ENCODE results near the gene DUOX1. TPM values are rescaled to one million over a fixed set of nuclear protein-coding genes. Genes with fewer than 3 reads are reported as not detected.
A peak's percentile ranks its signal among the peaks of the same experiment; 100 is the strongest.

Gene DUOX1
- total RNA-seq, 1 donor from 2014 or later: 12.6 TPM

GRCh38 chr15:45106002-45106790 lies 23.6 kb upstream of the DUOX1 start:
- no peak for DNase-seq

- DNase-seq: no peak
Observed at GRCh38 chr15:45107941-45108630, 21.7 kb upstream of the DUOX1 start.

DNA sequence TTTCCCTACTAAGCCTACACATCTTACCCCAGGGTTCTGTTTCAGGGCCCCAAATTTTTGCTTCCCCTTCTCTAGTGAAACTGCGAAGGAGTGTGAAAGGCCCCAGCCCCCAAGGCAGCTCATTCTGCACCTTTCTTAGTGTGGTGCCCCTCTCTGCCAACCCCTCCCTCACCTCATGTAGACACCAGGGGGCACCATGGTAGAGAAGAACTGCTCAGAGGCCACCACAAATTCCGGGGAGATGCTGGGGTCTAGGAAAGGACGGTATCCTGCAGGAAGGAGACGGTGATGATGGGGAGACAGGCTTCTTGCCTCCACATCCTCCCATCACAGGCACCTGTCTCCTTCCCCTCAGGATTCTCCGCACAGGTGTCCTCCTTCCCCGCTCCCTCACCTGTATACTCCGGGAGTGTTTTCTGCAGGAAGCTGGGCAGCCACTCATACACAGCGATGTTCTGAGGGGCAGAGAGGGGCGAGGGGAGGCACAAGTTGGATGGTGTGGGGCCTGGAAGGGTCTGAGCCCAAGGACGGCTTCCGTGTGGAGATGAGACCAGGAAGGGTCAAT lies 19.5 kb upstream of the DUOX1 start:
- no peak for DNase-seq

- no peak for DNase-seq
Observed at GRCh38 chr15:45111390-45112142, 18.2 kb upstream of the DUOX1 start.

DNA sequence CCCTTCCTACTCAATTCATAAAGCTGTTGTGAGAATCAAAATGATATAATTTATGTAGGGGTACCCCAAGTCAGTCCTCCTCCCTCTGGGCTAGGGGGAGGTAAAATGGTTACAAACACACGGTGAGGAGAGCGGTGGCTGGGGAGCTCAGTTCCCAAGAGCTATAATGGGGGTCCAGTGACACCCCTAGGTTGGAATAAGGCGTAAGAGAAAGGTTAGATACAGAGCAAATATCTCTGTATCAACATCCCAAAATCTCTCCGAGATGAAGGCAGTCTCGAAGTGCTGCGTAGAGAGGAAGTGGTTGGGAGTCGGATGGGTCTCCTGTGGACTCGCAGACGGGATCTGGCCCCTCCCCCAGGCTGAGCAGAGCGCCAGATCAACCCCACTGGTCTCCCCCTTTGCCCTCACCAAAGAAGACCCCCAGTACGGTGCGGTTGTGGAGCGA lies 17.6 kb upstream of the DUOX1 start:
- no peak for DNase-seq

DNA sequence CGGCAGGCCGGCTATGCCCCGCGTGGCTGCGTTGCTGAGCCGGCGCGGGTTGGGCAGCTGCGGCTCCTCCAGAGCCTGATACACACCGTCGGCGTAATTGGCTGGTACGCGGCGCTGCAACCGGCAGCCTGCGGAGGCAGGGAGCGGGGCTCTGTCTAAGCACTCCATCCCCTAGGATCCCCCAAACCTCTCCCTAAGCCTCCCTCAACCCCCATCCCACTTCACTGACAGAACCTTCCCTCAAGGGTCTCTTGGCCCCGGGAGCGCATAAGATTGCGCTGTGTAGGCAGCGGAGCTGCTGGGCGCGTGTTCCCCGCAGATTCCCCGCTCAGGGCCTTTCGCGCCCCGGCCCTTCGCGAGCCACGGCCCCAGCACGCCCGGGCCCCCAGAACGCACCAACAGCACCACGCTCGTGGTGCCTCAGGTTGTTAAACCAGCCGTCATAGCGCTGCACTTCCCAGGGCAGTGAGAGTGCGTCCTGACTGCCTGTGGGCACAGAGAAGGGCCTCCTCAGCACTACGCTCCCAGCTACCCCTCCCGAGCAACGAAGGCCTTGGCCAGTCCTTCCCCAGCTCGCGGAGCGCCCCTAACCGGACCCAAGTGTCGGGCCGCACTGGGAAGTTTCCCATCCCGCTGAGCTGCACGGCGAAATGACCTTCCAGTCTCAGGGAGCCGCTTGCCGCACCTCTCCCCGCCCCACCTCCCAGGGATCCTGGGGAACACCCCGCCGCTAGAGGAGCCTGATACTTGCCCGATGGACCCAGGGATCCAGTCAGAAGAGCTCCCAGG lies 17.0 kb upstream of the DUOX1 start:
- no peak for DNase-seq

GRCh38 chr15:45113380-45113990 lies 16.3 kb upstream of the DUOX1 start:
- DNase-seq: no peak

DNA sequence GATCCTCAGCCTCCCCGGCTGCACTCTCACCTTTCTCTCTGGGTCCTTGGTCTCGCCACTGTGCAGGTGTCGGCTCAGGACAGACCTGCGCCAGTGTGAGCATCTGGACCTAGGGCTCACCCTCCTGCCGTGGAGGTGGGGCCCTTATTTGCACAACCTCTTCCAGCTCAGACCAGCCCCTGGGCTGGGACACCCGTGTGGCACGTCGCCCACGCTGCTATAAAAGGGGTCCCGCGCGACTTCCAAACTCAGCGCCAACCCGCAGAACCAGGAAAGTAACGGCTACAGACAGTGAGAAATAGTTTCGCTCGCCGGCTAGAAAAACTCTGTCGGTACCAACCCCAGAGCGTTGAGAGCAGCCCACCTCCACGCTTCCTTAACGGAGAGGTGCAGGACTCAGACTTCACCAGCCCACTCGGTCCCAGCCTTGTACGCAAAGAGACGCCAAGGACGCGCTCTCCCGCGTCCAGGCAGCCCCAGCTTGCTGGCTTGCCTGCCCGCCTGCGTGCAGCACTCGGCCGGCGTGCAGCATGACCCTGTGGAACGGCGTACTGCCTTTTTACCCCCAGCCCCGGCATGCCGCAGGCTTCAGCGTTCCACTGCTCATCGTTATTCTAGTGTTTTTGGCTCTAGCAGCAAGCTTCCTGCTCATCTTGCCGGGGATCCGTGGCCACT lies 15.6 kb upstream of the DUOX1 start, which contains the start of the genes DUOX2 and DUOXA2:
TSS of gene DUOX2 (minus strand) at position 97 of the 675 bp plus-strand sequence. CDS start 761 bp downstream, outside the sequence.
TSS of gene DUOXA2 (plus strand) at position 251 of the 675 bp plus-strand sequence. CDS start at position 531, 280 bp downstream.
- DNase-seq: no peak

DNA sequence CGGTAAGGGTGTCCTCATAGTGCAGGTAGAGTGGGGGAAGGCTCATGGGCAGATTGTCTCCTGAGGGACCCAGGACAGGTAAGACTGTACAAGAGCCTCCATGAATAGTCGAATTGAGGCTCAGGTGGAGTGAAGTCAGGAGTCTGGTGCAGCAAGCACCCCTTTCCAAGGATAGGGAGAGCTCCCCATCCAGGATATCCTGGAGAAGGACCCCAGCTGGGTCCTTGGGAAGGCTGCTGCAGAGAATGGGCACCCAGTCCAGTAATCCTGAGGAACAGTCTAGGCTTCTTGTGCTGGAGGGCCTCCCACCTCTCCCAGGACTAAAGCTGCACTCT lies 15.1 kb upstream of the DUOX1 start:
- DNase-seq: no peak

DNA sequence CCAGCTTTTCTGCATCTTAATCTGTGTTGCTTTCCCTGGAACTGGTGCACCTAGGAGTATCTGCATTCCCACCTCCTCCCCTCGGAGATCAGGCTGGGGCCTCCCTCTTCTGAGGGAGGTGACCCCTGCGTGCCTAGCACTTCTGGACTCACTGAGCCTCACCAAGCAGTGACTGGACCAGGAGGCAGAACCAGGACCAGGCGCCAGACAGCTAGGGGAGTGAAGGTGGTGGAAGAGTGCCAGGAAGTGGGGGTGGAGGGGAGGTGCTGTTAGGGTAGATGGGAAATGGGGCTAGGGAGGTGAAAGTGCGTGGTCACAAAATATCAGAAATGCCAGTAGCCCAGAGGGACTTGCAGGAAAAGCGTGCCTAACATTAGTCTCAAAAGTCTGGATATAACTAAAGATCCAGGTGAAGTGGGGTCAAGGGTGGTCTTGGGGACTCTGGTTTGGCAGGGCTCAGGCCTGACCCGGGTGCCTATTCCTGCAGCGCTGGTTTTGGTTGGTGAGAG lies 14.4 kb upstream of the DUOX1 start:
- no peak for DNase-seq

DNA sequence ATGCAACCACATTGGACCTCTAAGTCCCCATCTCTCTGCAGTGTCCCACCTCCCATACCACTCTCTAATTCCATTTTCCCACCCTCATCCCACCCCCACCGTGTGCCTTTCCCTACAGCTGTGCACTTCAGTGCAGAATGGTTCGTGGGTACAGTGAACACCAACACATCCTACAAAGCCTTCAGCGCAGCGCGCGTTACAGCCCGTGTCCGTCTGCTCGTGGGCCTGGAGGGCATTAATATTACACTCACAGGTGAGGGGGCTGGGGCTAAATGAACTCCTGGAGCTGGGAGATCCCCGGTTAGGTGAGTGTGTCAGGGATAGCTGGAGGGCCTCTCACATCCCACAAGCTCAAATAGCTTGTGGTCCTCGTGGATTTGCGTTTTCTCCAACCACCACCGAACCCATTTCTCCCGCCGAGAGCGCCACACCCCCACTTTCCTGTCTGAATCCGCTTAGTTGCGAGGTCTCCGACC lies 13.8 kb upstream of the DUOX1 start:
- DNase-seq: no peak

- DNase-seq: no peak
Observed at GRCh38 chr15:45116482-45117307, 13.1 kb upstream of the DUOX1 start.

- DNase-seq: no peak
Observed at GRCh38 chr15:45117308-45118130, 12.3 kb upstream of the DUOX1 start.

DNA sequence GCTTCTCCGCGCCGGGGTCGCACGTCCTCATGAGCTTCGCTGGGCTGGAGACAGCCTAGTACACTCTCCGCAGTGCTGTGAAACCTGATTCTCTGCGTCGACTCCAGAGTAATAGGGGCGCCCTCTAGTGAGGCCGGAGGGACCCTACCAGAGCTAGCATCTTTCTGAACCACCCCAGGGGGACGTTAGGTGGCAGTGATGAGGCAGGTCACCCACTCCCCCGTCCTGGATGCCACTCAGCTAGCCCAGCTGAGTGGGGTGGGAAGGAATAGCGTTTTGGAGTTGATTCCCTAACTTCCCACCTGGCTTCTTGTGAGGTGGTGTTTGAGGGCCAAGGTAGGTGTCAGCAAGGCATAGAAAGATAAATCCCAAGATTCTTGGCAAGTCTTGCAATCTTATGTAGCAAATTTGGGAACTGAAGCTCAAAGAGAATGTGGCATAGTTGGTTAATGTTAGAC lies 11.6 kb upstream of the DUOX1 start:
- DNase-seq: peak; percentile 81

- no peak for DNase-seq
Observed at GRCh38 chr15:45118996-45119395, 10.8 kb upstream of the DUOX1 start.

GRCh38 chr15:45120081-45120972 lies 9.5 kb upstream of the DUOX1 start:
- no peak for DNase-seq

- no peak for DNase-seq
Observed at GRCh38 chr15:45121020-45121419, 8.8 kb upstream of the DUOX1 start.

Measured in skin of body (tissue), 2 donors.